Cortex of kidney (tissue), 1 donor: ENCODE data around the gene GPX8.

Experiments
- DNase-seq: peaks from one replicate; lab custom pipeline; 2025; lab: John Stamatoyannopoulos, UW

GPX8 gene

GRCh38 chr5:55172051-55172899 lies 12.3 kb downstream of the GPX8 start:
- DNase-seq: no peak

- no peak for DNase-seq
Observed at GRCh38 chr5:55172937-55173686, 13.1 kb downstream of the GPX8 start, which contains the start of gene CDC20B. CDC20B (minus strand) TSS chr5:55173177; CDS start chr5:55173000, 177 bp downstream.

GRCh38 chr5:55173687-55174230 lies 13.8 kb downstream of the GPX8 start:
- no peak for DNase-seq

GRCh38 chr5:55175781-55176175 lies 15.8 kb downstream of the GPX8 start:
- no peak for DNase-seq

- DNase-seq: no peak
Observed at GRCh38 chr5:55176176-55176818, 16.3 kb downstream of the GPX8 start.

- DNase-seq: no peak
Observed at GRCh38 chr5:55177078-55177477, 17.1 kb downstream of the GPX8 start.

GRCh38 chr5:55180016-55180415 lies 20.0 kb downstream of the GPX8 start:
- no peak for DNase-seq

GRCh38 chr5:55187370-55187769 lies 27.4 kb downstream of the GPX8 start:
- DNase-seq: no peak

GRCh38 chr5:55188656-55189540 lies 28.9 kb downstream of the GPX8 start:
- no peak for DNase-seq

- DNase-seq: no peak
Observed at GRCh38 chr5:55191165-55191564, 31.2 kb downstream of the GPX8 start.

GRCh38 chr5:55205001-55205400 lies 45.0 kb downstream of the GPX8 start:
- DNase-seq: no peak

- DNase-seq: no peak
Observed at GRCh38 chr5:55211184-55211874, 51.4 kb downstream of the GPX8 start.
